Breast epithelium (tissue), 3 donors: ENCODE data around the gene SKP2.

Experiments
- CTCF ChIP-seq, 3 donors: fragments of 450-650 bp; IDR thresholded peaks; one replicate each; pipeline ENCODE4 v1.5.1; 2016 to 2017; ENCODE audit warnings: antibody characterized with exemption in 3 of 3, mild to moderate bottlenecking in 3 of 3, moderate library complexity in 3 of 3
- POLR2A ChIP-seq: fragments of 450-650 bp; IDR thresholded peaks from one replicate; pipeline ENCODE4 v1.6.1; 2016; ENCODE audit warnings: antibody characterized with exemption, mild to moderate bottlenecking, moderate library complexity
- POLR2AphosphoS5 ChIP-seq, 3 donors: sonication (generic); formaldehyde crosslinking; IDR thresholded peaks; one replicate each; pipeline ENCODE4 v1.6.1; 2017; ENCODE audit warnings: antibody characterized with exemption in 3 of 3

- no peak for TF ChIP-seq CTCF (IDR thresholded peaks at IDR 0.05)
- TF ChIP-seq POLR2A = no peak
- no peak for TF ChIP-seq POLR2AphosphoS5 (IDR thresholded peaks at IDR 0.05)
These were observed 70.7 kb downstream of the SKP2 start for GRCh38 chr5:36222620-36223019.
